Measurements from ENCODE around the gene POLR2I.
"Not testable (repeated sequence)": the region's sequence is repeated elsewhere in the genome, so short reads cannot be mapped to it uniquely, and the experiment has no call there.

POLR2I gene

GRCh38 chr19:36099166-36099785 is 15.4 kb downstream of the POLR2I start:
- no peak for ATAC-seq

GRCh38 chr19:36097036-36097435 is 17.6 kb downstream of the POLR2I start:
- ATAC-seq: no peak

GRCh38 chr19:36093687-36094086 is 21.0 kb downstream of the POLR2I start:
- no peak for ATAC-seq

- ATAC-seq: peak; percentile 60 to 65
Observed at GRCh38 chr19:36093146-36093662, 21.5 kb downstream of the POLR2I start.

GRCh38 chr19:36092566-36092965 is 22.1 kb downstream of the POLR2I start:
- no peak for ATAC-seq

GRCh38 chr19:36090910-36091695 is 23.6 kb downstream of the POLR2I start:
- ATAC-seq: no peak

GRCh38 chr19:36089847-36090246 is 24.8 kb downstream of the POLR2I start:
- no peak for ATAC-seq

- no peak for ATAC-seq
Observed at GRCh38 chr19:36086326-36086725, 28.3 kb downstream of the POLR2I start.

- ATAC-seq: no peak
Observed at GRCh38 chr19:36084231-36085009, 30.3 kb downstream of the POLR2I start.

- no peak for ATAC-seq
Observed at GRCh38 chr19:36082916-36083315, 31.8 kb downstream of the POLR2I start.

- ATAC-seq: no peak
Observed at GRCh38 chr19:36081894-36082293, 32.8 kb downstream of the POLR2I start.

- ATAC-seq: no peak
Observed at GRCh38 chr19:36081385-36081784, 33.3 kb downstream of the POLR2I start.

- ATAC-seq: no peak
Observed at GRCh38 chr19:36079389-36079945, 35.2 kb downstream of the POLR2I start.

- no peak for ATAC-seq
Observed at GRCh38 chr19:36073121-36073876, 41.4 kb downstream of the POLR2I start.

- ATAC-seq: no peak
Observed at GRCh38 chr19:36072081-36072480, 42.6 kb downstream of the POLR2I start.

GRCh38 chr19:36068810-36069499 is 45.7 kb downstream of the POLR2I start:
- ATAC-seq: not testable (repeated sequence)

GRCh38 chr19:36067681-36068080 is 47.0 kb downstream of the POLR2I start:
- no peak for ATAC-seq

GRCh38 chr19:36064826-36065225 is 49.8 kb downstream of the POLR2I start:
- no peak for ATAC-seq

Data from activated CD4-positive, CD25-positive, alpha-beta regulatory T cell treated with anti-CD3 and anti-CD28 coated beads, Interleukin-2, amount 50 U/mL, for 24 hours (primary cell).